Ovary (tissue), 10 donors: Measurements from ENCODE around the gene NME2. TPM values are rescaled to one million over a fixed set of nuclear protein-coding genes. Genes with fewer than 3 reads are reported as not detected.

Experiments
- DNase-seq, 5 donors: peaks; one replicate each; pipeline ENCODE4 v3.0.0-alpha.2; 2019 to 2020
- H3K27ac ChIP-seq, 2 donors: fragments of 200-600 bp; one replicate each; pipeline versions ENCODE4 v1.5.1 to v1.8.0; 2019 to 2022
- H3K27me3 ChIP-seq: fragments of 200-600 bp; one replicate; pipeline ENCODE4 v1.8.0; 2022
- H3K36me3 ChIP-seq: fragments of 200-600 bp; sonication (generic); one replicate; pipeline ENCODE4 v1.5.1; 2019
- H3K4me1 ChIP-seq: one replicate; pipeline ENCODE4 v1.8.1; 2013; ENCODE audit warnings: mild to moderate bottlenecking, moderate library complexity; ENCODE audit not compliant: insufficient read depth
- H3K4me3 ChIP-seq: fragments of 200-600 bp; sonication (generic); one replicate; pipeline ENCODE4 v1.5.1; 2017
- H3K9me3 ChIP-seq, 2 donors: fragments of 200-600 bp in 1 of 2; sonication (generic) in 1 of 2; one replicate each; pipeline versions ENCODE4 v1.5.1 to v1.8.1; 2013 to 2019; ENCODE audit warnings: mild to moderate bottlenecking in 1 of 2, moderate library complexity in 1 of 2
- EP300 ChIP-seq: sonication (generic); formaldehyde crosslinking; IDR thresholded peaks from one replicate; pipeline ENCODE4 v1.6.1; 2017; ENCODE audit warnings: antibody characterized with exemption
- POLR2A ChIP-seq: fragments of 450-650 bp; IDR thresholded peaks from one replicate; pipeline ENCODE4 v1.6.1; 2017; ENCODE audit warnings: antibody characterized with exemption, mild to moderate bottlenecking, moderate library complexity
- WGBS, 3 donors: extraction: QIAGEN DNeasy Blood & Tissue Kit in 1 of 3; methylation state at CpG; one replicate each; pipeline versions ENCODE4 v1.1.5 to v1.1.7; 2013 to 2017; 5-methylcytosine and 5-hydroxymethylcytosine counted together
- intact Hi-C, 4 donors: fragments of 100-400 bp; cut with DNase I; formaldehyde crosslinking; loops; one replicate each; pipeline versions ENCODE4 v1.11.0 to v1.15.1; 2022 to 2023
- long read RNA-seq, 3 donors: library from polyadenylated mRNA in 2 of 3; unstranded in 2 of 3; transcript quantifications; one replicate each; pipeline ENCODE4 v2.0.0 and lab custom pipeline, GENCODE V29; 2021 to 2026
- polyA plus RNA-seq, 2 donors: library from polyadenylated mRNA; stranded (reverse); fragments of 200-250 nt in 1 of 2; fragments of 350-450 nt in 1 of 2; fragmentation: Illumina TruSeq in 1 of 2; extraction: RNeasy Lipid Tissue Mini Kit (QIAGEN cat#74804) in 1 of 2; gene quantifications; one replicate each; pipeline ENCODE4 v1.2.3, GENCODE V29; 2013 to 2014
- total RNA-seq, 7 donors: library from RNA; depleted of rRNA in 2 of 7; stranded (reverse); fragments of >200 nt in 2 of 7; fragmentation: NEBNext Ultra II Directional in 3 of 7; extraction: Animal tissue kit (Norgen Biotek cat#: 25700) in 3 of 7; gene quantifications; one replicate each; pipeline versions ENCODE4 v1.1.0 to v1.2.4, GENCODE V29; 2016 to 2023
- TF ChIP-seq, protein P1 (sequence below), 3 donors: fragments of 450-650 bp in 2 of 3; fragments of 200-600 bp in 1 of 3; IDR thresholded peaks; one replicate each; pipeline versions ENCODE4 v1.5.1 to v1.8.0; 2016 to 2022; ENCODE audit warnings: antibody characterized with exemption in 3 of 3, mild to moderate bottlenecking in 1 of 3
- donor health status: DM: no; HTN: no; CAD: no; lungs with moderate emphysema.
- donor health status: DM: no; HTN: no; CAD: no.
- donor health status: Bipolar disorder and iron deficiency.
- donor health status: DM: yes; HTN: yes; CAD: no.
- donor health status: DM: no; HTN: no; CAD: no.
- donor health status: DM: yes; HTN: yes; CAD: no.

NME2 gene
- 100 to 1,000 TPM; 376 to 565 (median 502) TPM for total RNA-seq
- 100 to 1,000 TPM; 433 to 717 TPM for polyA plus RNA-seq
- long read RNA-seq, donor 1, transcript NME2-202 (4 exons, 866 nt): minor isoform, 7 of 131 reads
- long read RNA-seq, donor 1, transcript NME2-205 (5 exons, 826 nt): major isoform, 118 of 131 reads
- long read RNA-seq, donor 1, partial matches to known transcripts: 2 of 131 reads
- long read RNA-seq, donor 1, other reads (novel, unspliced or antisense): 0 of 131 reads
- long read RNA-seq, donor 2, transcript NME2-202 (4 exons, 866 nt): minor isoform, 28 of 272 reads
- long read RNA-seq, donor 2, transcript NME2-205 (5 exons, 826 nt): major isoform, 171 of 272 reads
- long read RNA-seq, donor 2, transcript NME2-204 (5 exons, 749 nt): minor isoform, 43 of 272 reads
- long read RNA-seq, donor 2, transcript NME2-209 (2 exons, 789 nt): minor isoform, 18 of 272 reads
- long read RNA-seq, donor 2, partial matches to known transcripts: 0 of 272 reads
- long read RNA-seq, donor 2, other reads (novel, unspliced or antisense): 0 of 272 reads
- long read RNA-seq, donor 3, transcript NME2-202 (4 exons, 866 nt): minor isoform, 28 of 254 reads
- long read RNA-seq, donor 3, transcript NME2-205 (5 exons, 826 nt): major isoform, 208 of 254 reads
- long read RNA-seq, donor 3, transcript NME2-204 (5 exons, 749 nt): minor isoform, 5 of 254 reads
- long read RNA-seq, donor 3, partial matches to known transcripts: 1 of 254 reads
- long read RNA-seq, donor 3, other reads (novel, unspliced or antisense): 1 of 254 reads

- peak within 1 kb of the TSS; percentile 58 to 94 for H3K27ac ChIP-seq
- intact Hi-C loops: no loop called here
- no peaks in the 10 kb centered on the region for H3K36me3 ChIP-seq
- DNase-seq: peak; percentile 88 to 94 (median 90)
- H3K27me3 ChIP-seq: no peaks in the 10 kb centered on the region
- H3K9me3 ChIP-seq: no peaks in the 10 kb centered on the region
- peak within 1 kb of the TSS; percentile 73 for H3K4me3 ChIP-seq
- peaks cover 6% of the 10 kb centered on the region for H3K4me1 ChIP-seq
- 0% methylated on average over 42 to 98 of the region's 98 CpGs for WGBS, 3 donors
- TF ChIP-seq POLR2A: peak; percentile 45
- no peak for TF ChIP-seq EP300
- TF ChIP-seq, protein P1, sequence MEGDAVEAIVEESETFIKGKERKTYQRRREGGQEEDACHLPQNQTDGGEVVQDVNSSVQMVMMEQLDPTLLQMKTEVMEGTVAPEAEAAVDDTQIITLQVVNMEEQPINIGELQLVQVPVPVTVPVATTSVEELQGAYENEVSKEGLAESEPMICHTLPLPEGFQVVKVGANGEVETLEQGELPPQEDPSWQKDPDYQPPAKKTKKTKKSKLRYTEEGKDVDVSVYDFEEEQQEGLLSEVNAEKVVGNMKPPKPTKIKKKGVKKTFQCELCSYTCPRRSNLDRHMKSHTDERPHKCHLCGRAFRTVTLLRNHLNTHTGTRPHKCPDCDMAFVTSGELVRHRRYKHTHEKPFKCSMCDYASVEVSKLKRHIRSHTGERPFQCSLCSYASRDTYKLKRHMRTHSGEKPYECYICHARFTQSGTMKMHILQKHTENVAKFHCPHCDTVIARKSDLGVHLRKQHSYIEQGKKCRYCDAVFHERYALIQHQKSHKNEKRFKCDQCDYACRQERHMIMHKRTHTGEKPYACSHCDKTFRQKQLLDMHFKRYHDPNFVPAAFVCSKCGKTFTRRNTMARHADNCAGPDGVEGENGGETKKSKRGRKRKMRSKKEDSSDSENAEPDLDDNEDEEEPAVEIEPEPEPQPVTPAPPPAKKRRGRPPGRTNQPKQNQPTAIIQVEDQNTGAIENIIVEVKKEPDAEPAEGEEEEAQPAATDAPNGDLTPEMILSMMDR (IDR thresholded peaks at IDR 0.05): no peak
Measured at GRCh38 chr17:51166198-51166986, at the start of gene NME2. Gene NME2 (plus strand): TSS chr17:51166411. CDS start chr17:51166831, 420 bp downstream.

DNA sequence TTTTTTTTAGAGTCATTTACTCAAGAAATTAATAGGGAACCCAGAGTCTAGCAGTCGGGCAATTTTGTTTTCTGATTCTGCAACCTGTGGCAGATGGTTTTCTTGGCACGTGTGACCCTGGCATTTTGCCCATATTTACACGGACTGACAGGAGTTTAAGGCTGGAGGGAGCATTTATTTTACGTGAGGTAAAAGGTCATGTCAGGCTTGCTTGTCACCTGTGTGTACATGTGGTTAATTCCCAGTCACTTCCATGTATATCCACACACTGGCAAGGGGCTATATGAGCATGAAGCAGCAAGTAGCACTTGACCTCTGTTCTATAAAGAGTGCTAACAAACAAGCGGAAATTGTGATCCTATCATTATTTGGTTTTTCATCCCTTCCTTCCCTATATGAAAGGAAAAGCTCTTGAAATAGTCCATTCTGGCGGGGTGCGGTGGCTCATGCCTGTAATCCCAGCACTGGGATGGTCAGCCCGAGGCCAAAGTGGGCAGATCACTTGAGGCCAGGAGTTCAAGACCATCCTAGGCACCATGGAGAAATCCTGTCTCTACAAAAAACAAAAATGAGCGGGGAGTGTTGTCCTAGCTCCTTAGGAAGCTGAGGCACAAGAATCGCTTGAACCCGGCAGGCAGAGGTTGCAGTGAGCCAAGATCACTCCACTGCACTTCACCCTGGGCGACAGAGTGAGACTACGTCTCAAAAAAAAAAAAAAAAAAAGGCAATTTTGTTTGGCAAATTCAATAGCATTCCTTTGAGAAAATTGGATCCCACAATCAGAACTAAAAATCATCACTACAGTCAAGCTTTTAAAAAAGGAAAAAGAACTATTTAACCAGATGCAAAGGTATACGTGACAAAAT lies 47.6 kb upstream of the NME2 start:
- Histone ChIP-seq H3K27me3 (no peaks in the 10 kb centered on the region), H3K9me3 (no peaks in the 10 kb centered on the region), H3K4me1 (peaks cover 13% of the 10 kb centered on the region), H3K36me3 (no peaks in the 10 kb centered on the region), H3K4me3 (peak overlapping the region; percentile 89), H3K27ac (peak overlapping the region in 1 of 2 donors; percentile 99)
- 47 to 55% (median 53%) methylated on average over 14 of the region's 14 CpGs for WGBS, 3 donors
- DNase-seq: peak in 4 of 5 donors; percentile 35 to 51 (median 48)
- TF ChIP-seq EP300 (no peak), POLR2A (no peak)
- TF ChIP-seq, protein P1 (IDR thresholded peaks at IDR 0.05): no peak
- intact Hi-C loops: loop anchor here in 1 of 4 donors (5.0 kb wide), 1 partner anchor 34 kb away; the partner anchor contains the start of gene NME1

DNA sequence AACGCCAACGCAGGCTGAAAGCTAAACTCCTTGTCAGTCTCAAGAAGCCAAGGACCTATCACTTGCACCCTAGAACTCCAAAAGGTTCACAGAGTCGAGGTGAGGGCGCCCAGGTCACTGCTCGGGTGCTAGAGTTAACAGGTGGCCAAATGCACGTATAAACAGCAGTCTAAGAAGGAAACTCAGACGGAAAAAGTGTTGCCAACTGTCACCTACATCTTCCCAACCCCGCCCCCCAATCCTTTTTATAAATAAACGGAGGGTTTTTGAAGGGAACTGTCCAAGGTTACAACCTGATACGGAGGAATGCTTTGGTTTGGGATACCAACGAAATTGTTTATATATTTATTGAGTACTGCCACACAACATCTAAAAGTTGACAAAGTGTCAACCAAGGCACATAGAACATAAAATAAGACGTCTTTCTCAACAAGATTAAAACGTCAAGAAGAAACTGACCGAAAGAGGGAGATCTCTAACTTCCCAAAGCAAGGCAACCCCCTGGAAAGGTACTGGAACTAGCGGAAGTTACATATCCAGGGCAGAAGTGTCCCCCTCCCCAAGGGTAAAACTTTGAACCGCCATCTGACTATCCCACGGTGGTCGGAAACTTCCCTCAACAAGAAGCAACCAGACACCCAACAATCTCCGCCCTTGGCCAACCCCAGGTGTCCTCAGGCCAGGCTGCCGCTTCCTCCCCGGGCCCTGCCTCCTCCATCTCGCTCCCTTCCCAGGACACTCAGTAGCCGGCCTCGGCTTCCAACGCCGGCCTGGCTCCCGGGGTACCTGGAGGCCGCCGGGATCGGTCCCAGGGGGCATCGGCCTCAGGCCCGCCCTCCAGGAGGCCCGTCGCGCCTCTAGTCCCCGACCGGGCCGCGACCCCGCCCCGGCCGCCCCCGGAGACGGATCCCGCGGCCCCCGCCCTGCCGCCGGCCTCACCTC lies 46.5 kb upstream of the NME2 start:
- Histone ChIP-seq H3K4me3 (peak overlapping the region; percentile 89), H3K9me3 (no peaks in the 10 kb centered on the region), H3K36me3 (no peaks in the 10 kb centered on the region), H3K27ac (peak overlapping the region; percentile 99), H3K27me3 (no peaks in the 10 kb centered on the region), H3K4me1 (peaks cover 13% of the 10 kb centered on the region)
- TF ChIP-seq EP300: no peak
- TF ChIP-seq, protein P1 (IDR thresholded peaks at IDR 0.05): peak in 2 of 3 donors; percentile 40 to 44
- peak in 4 of 5 donors; percentile 35 to 58 (median 54) for DNase-seq
- 1 to 3% (median 1%) methylated on average over 35 to 49 of the region's 49 CpGs for WGBS, 3 donors
- intact Hi-C loops: loop anchor here in 2 of 4 donors (5.0 to 10.0 kb wide), 2 partner anchors 33 to 275 kb away; partner anchors contain the start of gene NME1 (in 1 of the 2)
